AG04450 (cell line): ENCODE data around the gene TTC1. TPM values are rescaled to one million over a fixed set of nuclear protein-coding genes. Genes with fewer than 3 reads are reported as not detected.

Experiments used
- CTCF ChIA-PET: fragments of 300-600, 350-600 bp; formaldehyde crosslinking; extraction: SDS; loops from one replicate; lab custom pipeline; 2022; ENCODE audit warnings: antibody characterized with exemption, inconsistent platforms; lab: Charles Lee
- POLR2A ChIA-PET: fragments of 350-600 bp; formaldehyde crosslinking; extraction: SDS; loops from one replicate; lab custom pipeline; 2021; ENCODE audit warnings: antibody characterized with exemption, inconsistent platforms; lab: Yijun Ruan, JAX
- DNase-seq: peaks from one replicate; pipeline ENCODE4 v3.0.0-alpha.2; 2011; ENCODE audit warnings: low read depth, low spot score
- H3K27ac ChIP-seq: one replicate; pipeline ENCODE4 v1.5.1; 2012; ENCODE audit warnings: low read depth, low read length, control low read depth
- H3K27me3 ChIP-seq: one replicate; pipeline ENCODE4 v1.6.0; 2012; ENCODE audit warnings: low read length; ENCODE audit not compliant: control insufficient read depth, insufficient read depth
- H3K4me3 ChIP-seq: 2 replicates; pipeline ENCODE4 v1.5.1; 2011; ENCODE audit warnings: mild to moderate bottlenecking, low read depth, low read length, control low read depth
- H3K9me3 ChIP-seq: 2 replicates; pipeline ENCODE4 v1.5.1; 2012; ENCODE audit warnings: low read length; ENCODE audit not compliant: control insufficient read depth, insufficient read depth
- CTCF ChIP-seq: IDR thresholded peaks from 2 replicates; pipeline ENCODE4 v1.5.1; 2011; ENCODE audit warnings: low read depth, low read length, control low read depth, inconsistent platforms
- polyA minus RNA-seq: library from RNA; depleted of rRNA, polyadenylated mRNA; stranded (reverse); fragments of >200 nt; gene quantifications from 2 replicates; pipeline ENCODE4 v1.2.3, GENCODE V29; 2011; rRNA and poly(A)+ RNA removed
- polyA plus RNA-seq: library from polyadenylated mRNA; depleted of rRNA; stranded (reverse); fragments of >200 nt; gene quantifications from 2 replicates; pipeline ENCODE4 v1.2.3, GENCODE V29; 2011; rRNA removed

Gene TTC1
- polyA plus RNA-seq, result 44.5 and 53.7 TPM in 2 replicates
- 26.8 and 27.4 TPM in 2 replicates for polyA minus RNA-seq

DNA sequence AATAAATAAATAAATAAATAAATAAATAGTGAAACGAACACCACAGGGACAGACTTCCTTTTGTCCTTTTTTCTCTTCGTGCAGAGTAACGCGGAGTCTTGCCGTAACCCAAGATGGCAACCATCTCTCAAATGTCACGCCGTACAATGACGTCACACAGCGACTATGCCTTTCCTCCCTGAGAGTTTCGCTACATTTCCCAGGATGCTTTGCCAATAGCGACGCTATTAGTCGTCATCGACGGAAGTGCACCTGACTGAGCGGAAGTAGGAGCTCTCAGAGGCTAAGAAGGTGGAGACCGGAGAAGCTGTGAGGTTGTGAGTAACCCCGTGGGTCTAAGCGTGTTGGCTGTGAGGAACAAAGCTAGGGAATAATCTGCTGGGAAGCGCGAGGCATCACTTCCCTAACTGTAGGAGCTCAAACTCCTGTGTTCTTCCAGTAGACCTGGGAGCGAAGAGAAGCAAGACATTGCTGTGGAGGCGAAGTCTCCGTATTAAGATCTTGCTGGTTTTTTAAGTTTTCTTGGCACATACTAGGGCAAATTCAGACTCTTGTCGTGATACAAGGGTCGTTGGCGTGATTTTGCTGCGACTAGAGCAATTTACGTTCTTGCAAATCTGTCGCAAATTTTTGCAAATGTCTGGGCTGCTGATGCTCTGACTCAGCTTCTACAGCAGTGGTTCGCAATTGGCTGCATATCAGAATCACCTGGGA, at the start of gene TTC1:
Gene TTC1, plus strand, starts transcription at position 263 of the 714 bp plus-strand sequence. CDS start 1,390 bp downstream, outside the sequence.
- CTCF ChIA-PET, result interaction anchor here (0.7 to 5.5 kb wide), 4 partner anchors 12 to 722 kb away, joined by 3 to 60 read pairs (median 3); no protein-coding TSS in a partner anchor

GRCh38 chr5:159961176-159962160, 47.5 kb upstream of the TTC1 start:
- no peak for TF ChIP-seq CTCF
- DNase-seq, result no peak
- CTCF ChIA-PET, result interaction anchor here (0.7 kb wide), 1 partner anchor 679 kb away, joined by 3 read pairs; no protein-coding TSS in a partner anchor

More for the DNA sequence above, at the start of gene TTC1:
- H3K9me3 ChIP-seq, result no peaks in the 10 kb centered on the region
- POLR2A ChIA-PET, result interaction anchor here (0.5 to 1.4 kb wide), 5 partner anchors 11 to 493 kb away, joined by 3 to 11 read pairs (median 3); no protein-coding TSS in a partner anchor
- H3K27ac ChIP-seq, result peak within 1 kb of the TSS; percentile 88
- no peak for TF ChIP-seq CTCF
- H3K27me3 ChIP-seq, result no peaks in the 10 kb centered on the region
- peak; percentile 98 for DNase-seq
- peak within 1 kb of the TSS; percentile 81 for H3K4me3 ChIP-seq

GRCh38 chr5:159962214-159962613, 46.7 kb upstream of the TTC1 start:
- no peak for TF ChIP-seq CTCF
- no peak for DNase-seq
- no peaks in the 10 kb centered on the region for H3K9me3 ChIP-seq
- POLR2A ChIA-PET, result no interaction called here
- no peak overlapping the region for H3K4me3 ChIP-seq
- CTCF ChIA-PET, result interaction anchor here (0.6 to 2.9 kb wide), 7 partner anchors 25 to 680 kb away, joined by 3 to 16 read pairs (median 4); no protein-coding TSS in a partner anchor
- H3K27me3 ChIP-seq, result peaks cover 3% of the 10 kb centered on the region
- H3K27ac ChIP-seq, result no peak overlapping the region

More at GRCh38 chr5:159961176-159962160, 47.5 kb upstream of the TTC1 start:
- POLR2A ChIA-PET, result no interaction called here
- H3K27me3 ChIP-seq, result peaks cover 3% of the 10 kb centered on the region
- H3K9me3 ChIP-seq, result no peaks in the 10 kb centered on the region
- no peak overlapping the region for H3K4me3 ChIP-seq
- no peak overlapping the region for H3K27ac ChIP-seq

DNA sequence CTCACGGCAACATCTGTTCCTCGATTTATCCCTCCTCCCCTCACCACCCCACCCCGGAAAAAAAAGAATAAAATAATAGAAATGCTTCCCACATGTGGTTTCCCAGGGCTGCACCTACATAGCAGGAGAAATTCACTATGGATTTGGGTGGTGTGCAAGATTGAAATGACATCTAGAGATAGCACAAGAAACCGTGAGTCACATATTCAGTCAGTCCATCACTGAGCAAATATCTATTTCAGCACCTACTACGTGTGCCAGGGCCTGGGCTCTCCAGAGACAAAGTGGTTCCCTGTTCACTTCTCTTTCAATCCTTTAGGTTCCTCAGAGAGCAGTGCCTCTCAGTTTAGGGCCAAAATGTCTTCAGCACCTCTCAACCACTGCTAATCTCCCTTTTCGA, 45.0 kb upstream of the TTC1 start:
- no peak for TF ChIP-seq CTCF
- CTCF ChIA-PET, result interaction anchor here (1.0 to 2.9 kb wide), 8 partner anchors 11 to 528 kb away, joined by 3 to 16 read pairs (median 5); no protein-coding TSS in a partner anchor

More for the DNA sequence above, 45.0 kb upstream of the TTC1 start:
- DNase-seq, result no peak
- peaks cover 3% of the 10 kb centered on the region for H3K27me3 ChIP-seq
- POLR2A ChIA-PET, result no interaction called here
- H3K9me3 ChIP-seq, result no peaks in the 10 kb centered on the region
- no peak overlapping the region for H3K27ac ChIP-seq
- no peak overlapping the region for H3K4me3 ChIP-seq
